Activated CD4-positive, alpha-beta T cell treated with anti-CD3 and anti-CD28 coated beads for 48 hours (primary cell): Measurements from ENCODE around the gene DNAH10.

Experiments used
- DNase-seq: peaks from one replicate; pipeline ENCODE4 v3.0.0-alpha.2; 2020

Gene DNAH10

GRCh38 chr12:123847876-123848275, 85.8 kb downstream of the DNAH10 start:
- no peak for DNase-seq

GRCh38 chr12:123849517-123849916, 87.4 kb downstream of the DNAH10 start:
- DNase-seq = no peak

GRCh38 chr12:123850246-123851134, 88.4 kb downstream of the DNAH10 start:
- no peak for DNase-seq

- no peak for DNase-seq
Measured at GRCh38 chr12:123853396-123854070, 91.4 kb downstream of the DNAH10 start.

- no peak for DNase-seq
Measured at GRCh38 chr12:123854232-123854631, 92.1 kb downstream of the DNAH10 start.

GRCh38 chr12:123854918-123855317, 92.8 kb downstream of the DNAH10 start:
- DNase-seq = no peak

- DNase-seq = no peak
Measured at GRCh38 chr12:123856681-123857080, 94.6 kb downstream of the DNAH10 start.

GRCh38 chr12:123858176-123858575, 96.1 kb downstream of the DNAH10 start:
- no peak for DNase-seq

GRCh38 chr12:123859035-123859434, 96.9 kb downstream of the DNAH10 start:
- no peak for DNase-seq

GRCh38 chr12:123860377-123860776, 98.3 kb downstream of the DNAH10 start:
- DNase-seq = no peak

GRCh38 chr12:123861392-123861791, 99.3 kb downstream of the DNAH10 start:
- DNase-seq = no peak

GRCh38 chr12:123867141-123867540, 105.0 kb downstream of the DNAH10 start:
- DNase-seq = no peak

- no peak for DNase-seq
Measured at GRCh38 chr12:123868791-123869190, 106.7 kb downstream of the DNAH10 start.

GRCh38 chr12:123873793-123874192, 111.7 kb downstream of the DNAH10 start:
- no peak for DNase-seq

GRCh38 chr12:123877968-123878367, 115.9 kb downstream of the DNAH10 start:
- DNase-seq = no peak

- no peak for DNase-seq
Measured at GRCh38 chr12:123879101-123879500, 117.0 kb downstream of the DNAH10 start.

GRCh38 chr12:123879691-123880090, 117.6 kb downstream of the DNAH10 start:
- DNase-seq = no peak

GRCh38 chr12:123882161-123882705, 120.1 kb downstream of the DNAH10 start:
- no peak for DNase-seq

GRCh38 chr12:123886258-123886657, 124.2 kb downstream of the DNAH10 start:
- DNase-seq = no peak

GRCh38 chr12:123886931-123887582, 125.0 kb downstream of the DNAH10 start:
- DNase-seq = no peak

- DNase-seq = no peak
Measured at GRCh38 chr12:123888989-123889388, 126.9 kb downstream of the DNAH10 start.

GRCh38 chr12:123889848-123890535, 127.9 kb downstream of the DNAH10 start:
- no peak for DNase-seq

- DNase-seq = no peak
Measured at GRCh38 chr12:123890536-123890902, 128.4 kb downstream of the DNAH10 start.
